ENCODE data around the gene PPP1R13B. TPM values are rescaled to one million over a fixed set of nuclear protein-coding genes. Genes with fewer than 3 reads are reported as not detected.
A peak's percentile ranks its signal among the peaks of the same experiment; 100 is the strongest.

Gene PPP1R13B
- total RNA-seq, 1 donor from 2014 or later = 10.1 TPM

- H3K9me3 Mint-ChIP-seq (ENCODE audit: low read depth) = no peaks in the 10 kb centered on the region
- H3K4me3 Mint-ChIP-seq (ENCODE audit: unreplicated experiment) = no peak overlapping the region
- H3K27me3 Mint-ChIP-seq (ENCODE audit: low read depth) = peaks cover 10% of the 10 kb centered on the region
- DNase-seq (ENCODE audit: low spot score) = no peak
- no peak for TF ChIP-seq CTCF (IDR thresholded peaks at IDR 0.05)
- H3K36me3 Mint-ChIP-seq (ENCODE audit: low read depth) = no peaks in the 10 kb centered on the region
- H3K27ac Mint-ChIP-seq (ENCODE audit: unreplicated experiment) = no peak overlapping the region
- peaks cover 4% of the 10 kb centered on the region for H3K4me1 Mint-ChIP-seq (ENCODE audit: low read depth)
Observed at GRCh38 chr14:103887557-103888115, 40.3 kb upstream of the PPP1R13B start.

GRCh38 chr14:103887170-103887501, 39.8 kb upstream of the PPP1R13B start:
- Mint-ChIP-seq H3K27ac (ENCODE audit: unreplicated experiment) (no peak overlapping the region), H3K36me3 (ENCODE audit: low read depth) (no peaks in the 10 kb centered on the region), H3K4me1 (ENCODE audit: low read depth) (peaks cover 4% of the 10 kb centered on the region), H3K4me3 (ENCODE audit: unreplicated experiment) (no peak overlapping the region), H3K9me3 (ENCODE audit: low read depth) (no peaks in the 10 kb centered on the region), H3K27me3 (ENCODE audit: low read depth) (peaks cover 10% of the 10 kb centered on the region)
- DNase-seq (ENCODE audit: low spot score) = no peak
- TF ChIP-seq CTCF (IDR thresholded peaks at IDR 0.05) = no peak

- no peak overlapping the region for H3K27ac Mint-ChIP-seq (ENCODE audit: unreplicated experiment)
- H3K4me3 Mint-ChIP-seq (ENCODE audit: unreplicated experiment) = no peak overlapping the region
- DNase-seq (ENCODE audit: low spot score) = no peak
- no peaks in the 10 kb centered on the region for H3K9me3 Mint-ChIP-seq (ENCODE audit: low read depth)
- peaks cover 4% of the 10 kb centered on the region for H3K4me1 Mint-ChIP-seq (ENCODE audit: low read depth)
- peaks cover 10% of the 10 kb centered on the region for H3K27me3 Mint-ChIP-seq (ENCODE audit: low read depth)
- H3K36me3 Mint-ChIP-seq (ENCODE audit: low read depth) = no peaks in the 10 kb centered on the region
- TF ChIP-seq CTCF (IDR thresholded peaks at IDR 0.05) = peak; percentile 65
Observed at GRCh38 chr14:103886304-103887169, 39.2 kb upstream of the PPP1R13B start.

- Mint-ChIP-seq H3K36me3 (ENCODE audit: low read depth) (no peaks in the 10 kb centered on the region), H3K4me3 (ENCODE audit: unreplicated experiment) (no peak overlapping the region), H3K27me3 (ENCODE audit: low read depth) (peaks cover 10% of the 10 kb centered on the region), H3K9me3 (ENCODE audit: low read depth) (no peaks in the 10 kb centered on the region), H3K4me1 (ENCODE audit: low read depth) (peaks cover 13% of the 10 kb centered on the region), H3K27ac (ENCODE audit: unreplicated experiment) (no peak overlapping the region)
- no peak for DNase-seq (ENCODE audit: low spot score)
- TF ChIP-seq CTCF (IDR thresholded peaks at IDR 0.05) = no peak
Observed at GRCh38 chr14:103885509-103885932, 38.1 kb upstream of the PPP1R13B start.

- DNase-seq (ENCODE audit: low spot score) = no peak
- no peak overlapping the region for H3K27ac Mint-ChIP-seq (ENCODE audit: unreplicated experiment)
- H3K36me3 Mint-ChIP-seq (ENCODE audit: low read depth) = no peaks in the 10 kb centered on the region
- H3K4me3 Mint-ChIP-seq (ENCODE audit: unreplicated experiment) = no peak overlapping the region
- no peak for TF ChIP-seq CTCF (IDR thresholded peaks at IDR 0.05)
- H3K9me3 Mint-ChIP-seq (ENCODE audit: low read depth) = no peaks in the 10 kb centered on the region
- peaks cover 19% of the 10 kb centered on the region for H3K4me1 Mint-ChIP-seq (ENCODE audit: low read depth)
- peaks cover 10% of the 10 kb centered on the region for H3K27me3 Mint-ChIP-seq (ENCODE audit: low read depth)
Observed at GRCh38 chr14:103884854-103885253, 37.5 kb upstream of the PPP1R13B start.
